ENCODE data around the gene IL2RG.

Gene IL2RG

DNA sequence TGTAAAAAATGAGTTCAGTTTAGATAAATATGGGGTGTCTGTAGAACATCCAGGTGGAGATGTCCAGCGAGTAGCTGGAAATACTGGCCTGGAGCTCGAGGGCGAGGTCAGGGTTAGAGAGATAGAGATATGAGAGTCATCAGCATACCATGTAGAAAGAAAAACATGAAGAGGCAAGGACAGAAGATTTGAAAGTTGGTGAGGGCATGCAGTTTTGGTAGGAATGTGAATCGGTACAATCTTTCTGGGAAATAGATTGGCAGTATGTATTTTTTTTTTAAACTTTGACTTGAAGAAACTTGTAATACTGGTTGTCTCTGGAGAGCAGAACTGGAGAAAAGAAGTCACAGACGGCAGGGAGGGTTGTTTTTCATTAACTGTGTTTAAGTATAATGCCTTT is 40.8 kb downstream of the IL2RG start:
- Histone ChIP-seq H3K27me3 (ENCODE audit: control insufficient read depth, insufficient read depth, low read length) (no peaks in the 10 kb centered on the region), H3K4me3 (ENCODE audit: low read length) (no peak overlapping the region), H3K27ac (ENCODE audit: low read length) (no peak overlapping the region), H3K9me3 (ENCODE audit: control insufficient read depth, insufficient read depth, low read length) (no peaks in the 10 kb centered on the region), H3K36me3 (ENCODE audit: control insufficient read depth, insufficient read depth, low read length) (no peaks in the 10 kb centered on the region), H3K4me1 (ENCODE audit: control insufficient read depth, insufficient read depth, low read length) (no peaks in the 10 kb centered on the region; the same call in 1 of the 2 replicates)
- no CpG with 5 or more reads among the region's 5 CpGs for WGBS (ENCODE audit: insufficient coverage, insufficient read length)
- DNase-seq (ENCODE audit: low read depth, low spot score) = no peak

DNA sequence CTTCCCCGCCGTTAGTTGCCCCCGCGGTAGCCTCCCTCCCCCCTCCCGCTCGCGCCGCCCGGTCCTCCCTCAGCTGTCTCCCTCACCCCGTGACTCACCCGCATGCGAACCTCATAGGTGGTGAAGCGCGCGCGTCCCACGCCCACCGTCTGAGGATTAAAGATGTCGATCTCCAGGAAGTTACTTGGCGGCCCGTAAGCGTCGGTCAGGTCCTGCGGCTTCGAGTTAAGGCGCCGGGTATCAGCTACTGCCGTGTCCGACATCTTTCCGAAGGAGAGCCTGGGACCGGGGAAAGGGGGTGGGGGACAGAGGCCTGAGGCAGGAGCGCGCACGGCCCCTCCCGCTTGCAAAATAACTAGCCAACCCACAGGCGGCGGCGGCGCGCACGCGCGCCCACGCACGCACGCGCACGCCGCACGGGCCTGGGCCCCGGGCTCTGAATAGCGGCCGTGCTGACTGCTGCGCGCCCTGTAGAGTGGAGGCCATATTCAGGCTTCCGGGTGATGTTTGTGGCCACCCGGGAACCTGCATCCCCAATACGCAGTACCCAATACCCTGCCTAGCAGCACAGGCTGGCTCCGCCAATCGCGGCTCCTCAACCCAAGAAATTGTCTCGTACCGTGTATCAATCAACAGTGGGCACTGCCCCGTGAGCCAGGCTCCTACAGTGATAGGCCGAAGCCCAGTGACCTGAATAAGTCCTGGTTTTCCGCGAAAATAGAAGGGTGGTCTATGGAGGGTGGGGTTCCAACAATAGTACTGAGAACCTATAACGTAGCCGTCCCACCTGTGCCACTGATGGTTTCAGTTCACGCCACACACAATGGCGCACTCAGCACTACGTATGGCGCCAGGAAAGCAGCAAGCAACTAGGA is 43.1 kb downstream of the IL2RG start, which contains the start of gene SNX12:
Gene SNX12 (minus strand): TSS at position 291 of the 875 bp plus-strand sequence. CDS start 28 bp downstream, at position 263.
- Histone ChIP-seq H3K4me1 (ENCODE audit: control insufficient read depth, insufficient read depth, low read length) (no peaks in the 10 kb centered on the region; the same call in 1 of the 2 replicates), H3K36me3 (ENCODE audit: control insufficient read depth, insufficient read depth, low read length) (no peaks in the 10 kb centered on the region), H3K9me3 (ENCODE audit: control insufficient read depth, insufficient read depth, low read length) (no peaks in the 10 kb centered on the region), H3K4me3 (ENCODE audit: low read length) (peak within 1 kb of the TSS; percentile 99), H3K27me3 (ENCODE audit: control insufficient read depth, insufficient read depth, low read length) (no peaks in the 10 kb centered on the region), H3K27ac (ENCODE audit: low read length) (no peak within 1 kb of the TSS)
- WGBS (ENCODE audit: insufficient coverage, insufficient read length) = no CpG with 5 or more reads among the region's 73 CpGs
- peak; percentile 67 for DNase-seq (ENCODE audit: low read depth, low spot score)

DNA sequence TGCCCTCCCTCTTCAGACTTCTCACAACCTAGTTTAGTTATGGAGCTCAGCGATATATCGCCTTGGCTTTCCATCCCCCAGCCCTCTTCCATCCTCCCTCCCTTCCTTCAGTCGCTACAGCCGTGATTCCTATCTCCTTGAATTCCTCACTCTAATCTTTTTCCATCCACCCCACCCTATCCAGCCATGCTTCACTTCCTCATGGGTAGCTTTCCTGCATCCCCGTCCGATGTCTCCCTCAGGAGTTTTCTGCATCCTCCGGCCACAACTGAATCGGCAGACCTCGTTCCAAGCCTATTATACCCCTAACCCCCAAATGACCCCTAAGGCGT is 43.7 kb downstream of the IL2RG start:
- H3K9me3 ChIP-seq (ENCODE audit: control insufficient read depth, insufficient read depth, low read length) = no peaks in the 10 kb centered on the region
- no CpG with 5 or more reads among the region's 10 CpGs for WGBS (ENCODE audit: insufficient coverage, insufficient read length)
- no peak overlapping the region for H3K27ac ChIP-seq (ENCODE audit: low read length)
- peak overlapping the region; percentile 99; the same call in 1 of the 2 replicates for H3K4me3 ChIP-seq (ENCODE audit: low read length)
- no peaks in the 10 kb centered on the region for H3K36me3 ChIP-seq (ENCODE audit: control insufficient read depth, insufficient read depth, low read length)
- DNase-seq (ENCODE audit: low read depth, low spot score) = no peak
- H3K4me1 ChIP-seq (ENCODE audit: control insufficient read depth, insufficient read depth, low read length) = no peaks in the 10 kb centered on the region; the same call in 1 of the 2 replicates
- no peaks in the 10 kb centered on the region for H3K27me3 ChIP-seq (ENCODE audit: control insufficient read depth, insufficient read depth, low read length)

DNA sequence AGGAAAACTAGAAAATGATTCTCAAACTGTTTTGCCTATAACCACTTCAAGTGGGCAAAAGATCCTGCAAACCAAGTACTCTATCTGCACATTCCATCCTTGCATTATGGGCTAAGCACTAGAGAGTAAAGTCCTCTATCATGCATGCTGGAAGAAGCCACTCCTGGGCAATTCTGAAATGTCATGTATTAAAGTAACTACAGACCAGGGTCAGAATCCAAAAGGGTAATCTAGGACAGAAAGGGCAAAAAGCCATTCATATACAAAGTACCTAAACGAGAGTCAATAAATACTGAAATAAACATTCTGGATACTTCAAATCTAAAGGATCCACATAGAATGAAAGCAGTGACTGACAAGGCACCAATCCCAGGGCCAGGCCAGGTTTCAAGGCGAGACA is 44.3 kb downstream of the IL2RG start:
- H3K4me1 ChIP-seq (ENCODE audit: control insufficient read depth, insufficient read depth, low read length) = no peaks in the 10 kb centered on the region; the same call in 1 of the 2 replicates
- DNase-seq (ENCODE audit: low read depth, low spot score) = no peak
- no peak overlapping the region for H3K27ac ChIP-seq (ENCODE audit: low read length)
- peak overlapping the region; percentile 99; the same call in 1 of the 2 replicates for H3K4me3 ChIP-seq (ENCODE audit: low read length)
- no peaks in the 10 kb centered on the region for H3K36me3 ChIP-seq (ENCODE audit: control insufficient read depth, insufficient read depth, low read length)
- H3K9me3 ChIP-seq (ENCODE audit: control insufficient read depth, insufficient read depth, low read length) = no peaks in the 10 kb centered on the region
- no peaks in the 10 kb centered on the region for H3K27me3 ChIP-seq (ENCODE audit: control insufficient read depth, insufficient read depth, low read length)
- no CpG with 5 or more reads among the region's 2 CpGs for WGBS (ENCODE audit: insufficient coverage, insufficient read length)

DNA sequence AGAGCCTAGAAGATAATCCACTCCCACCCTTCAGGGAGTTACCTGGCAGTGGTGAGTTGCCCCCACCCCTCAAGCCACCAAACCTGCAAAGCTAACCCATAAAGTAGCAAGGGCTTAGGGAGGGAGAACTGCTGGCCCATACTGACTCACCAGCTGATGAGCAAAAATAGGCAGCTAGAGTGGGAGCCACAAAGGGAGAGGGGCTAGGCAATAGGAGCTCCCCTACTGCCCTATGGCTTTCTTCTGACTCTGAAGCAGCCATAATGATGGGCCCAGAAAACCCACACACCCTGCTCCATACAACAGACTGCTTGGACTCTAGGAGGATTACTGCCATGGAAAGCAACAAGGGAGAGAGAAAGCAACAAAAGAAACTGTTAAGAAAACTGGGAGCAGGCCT is 51.2 kb downstream of the IL2RG start:
- no peak for DNase-seq (ENCODE audit: low read depth, low spot score)
- no peak overlapping the region for H3K27ac ChIP-seq (ENCODE audit: low read length)
- no peak overlapping the region for H3K4me3 ChIP-seq (ENCODE audit: low read length)
- no peaks in the 10 kb centered on the region for H3K9me3 ChIP-seq (ENCODE audit: control insufficient read depth, insufficient read depth, low read length)
- H3K4me1 ChIP-seq (ENCODE audit: control insufficient read depth, insufficient read depth, low read length) = no peaks in the 10 kb centered on the region
- no peaks in the 10 kb centered on the region for H3K27me3 ChIP-seq (ENCODE audit: control insufficient read depth, insufficient read depth, low read length)
- no peaks in the 10 kb centered on the region for H3K36me3 ChIP-seq (ENCODE audit: control insufficient read depth, insufficient read depth, low read length)

DNA sequence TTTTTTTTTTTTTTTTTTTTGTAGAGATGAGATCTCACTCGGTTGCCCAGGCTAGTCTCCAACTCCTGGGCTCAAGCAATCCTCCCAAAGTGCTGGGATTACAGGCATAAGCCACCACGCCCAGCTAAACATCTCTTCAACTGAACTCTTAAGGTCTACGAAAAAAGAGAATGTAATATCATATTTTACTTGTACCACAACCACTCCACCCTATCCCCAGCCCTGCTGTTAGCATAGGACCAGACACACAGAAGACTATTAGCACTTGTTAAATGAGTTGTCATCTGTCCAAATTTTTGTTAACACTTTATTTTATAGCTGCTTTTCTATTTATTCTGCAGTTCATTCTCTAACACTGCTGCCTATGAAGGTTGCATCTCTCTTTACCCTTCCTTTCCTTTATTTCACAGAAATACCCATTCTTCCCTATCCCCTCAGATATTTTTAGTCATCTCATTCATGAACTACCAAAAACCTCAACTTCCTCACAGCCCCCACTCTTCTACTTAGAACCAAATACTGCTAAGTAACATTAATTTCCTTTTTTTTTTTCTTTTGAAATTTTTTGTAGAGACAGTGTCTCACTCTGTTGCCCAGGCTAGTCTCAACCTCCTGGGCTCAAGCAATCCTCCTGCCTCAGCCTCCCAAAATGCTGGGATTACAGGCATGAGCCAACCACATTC is 53.4 kb downstream of the IL2RG start:
- WGBS (ENCODE audit: insufficient coverage, insufficient read length) = no CpG with 5 or more reads among the region's 3 CpGs
- no peaks in the 10 kb centered on the region for H3K9me3 ChIP-seq (ENCODE audit: control insufficient read depth, insufficient read depth, low read length)
- no peak overlapping the region for H3K27ac ChIP-seq (ENCODE audit: low read length)
- no peaks in the 10 kb centered on the region for H3K27me3 ChIP-seq (ENCODE audit: control insufficient read depth, insufficient read depth, low read length)
- no peak for DNase-seq (ENCODE audit: low read depth, low spot score)
- H3K4me1 ChIP-seq (ENCODE audit: control insufficient read depth, insufficient read depth, low read length) = no peaks in the 10 kb centered on the region
- no peaks in the 10 kb centered on the region for H3K36me3 ChIP-seq (ENCODE audit: control insufficient read depth, insufficient read depth, low read length)
- H3K4me3 ChIP-seq (ENCODE audit: low read length) = no peak overlapping the region
